ENCODE results near the gene UPF2.
"Not testable (repeated sequence)": the region's sequence is repeated elsewhere in the genome, so short reads cannot be mapped to it uniquely, and the experiment has no call there.

The UPF2 gene

GRCh38 chr10:11907914-11908313 is 134.7 kb downstream of the UPF2 start:
- no peak for DNase-seq (ENCODE audit: low read depth in 2 of 2)

DNA sequence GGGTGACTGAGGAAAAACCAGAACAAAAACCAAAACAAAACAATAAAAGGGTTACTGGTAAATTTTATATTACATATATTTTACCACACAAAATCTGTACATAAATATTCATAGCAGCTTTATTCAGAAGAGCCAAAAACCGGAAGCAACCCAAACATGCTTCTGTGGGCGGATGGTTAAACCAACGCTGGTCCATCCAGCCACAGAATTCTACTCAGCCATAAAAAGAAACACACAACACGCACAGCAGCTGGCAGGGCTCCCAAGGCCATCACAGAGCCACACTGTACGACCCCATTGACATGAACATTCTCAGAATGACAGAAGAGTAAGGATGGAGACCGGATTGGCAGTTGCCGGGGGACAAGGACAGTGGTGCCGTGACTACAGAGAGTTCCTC is 135.9 kb downstream of the UPF2 start:
- no peak for DNase-seq (ENCODE audit: low read depth in 2 of 2)

GRCh38 chr10:11902646-11903045 is 140.0 kb downstream of the UPF2 start:
- DNase-seq (ENCODE audit: low read depth in 2 of 2), result no peak

GRCh38 chr10:11901833-11902475 is 140.7 kb downstream of the UPF2 start:
- DNase-seq (ENCODE audit: low read depth in 2 of 2), result no peak

DNA sequence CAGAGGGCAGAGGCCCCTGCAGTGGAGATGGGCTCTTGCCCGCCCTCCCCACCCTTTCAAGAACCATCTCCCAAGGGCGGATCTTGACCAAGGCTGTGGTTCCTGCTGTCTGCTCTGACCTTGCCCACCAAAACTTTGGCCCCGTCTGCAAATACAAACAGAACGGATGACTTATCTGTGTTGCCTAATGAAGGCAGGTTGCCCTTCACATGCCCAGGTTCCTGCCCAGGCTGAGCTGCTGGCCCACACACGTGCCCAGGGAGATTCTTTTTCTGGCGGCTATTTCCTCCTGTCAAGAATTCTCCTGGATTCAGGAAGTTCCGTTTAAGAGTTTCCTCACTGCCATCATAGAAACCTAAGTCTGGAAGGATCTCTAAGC is 141.2 kb downstream of the UPF2 start:
- no peak for DNase-seq (ENCODE audit: low read depth in 2 of 2)

GRCh38 chr10:11901036-11901301 is 141.6 kb downstream of the UPF2 start:
- DNase-seq (ENCODE audit: low read depth in 2 of 2), result no peak

- DNase-seq (ENCODE audit: low read depth in 2 of 2), result no peak
Measured at GRCh38 chr10:11899067-11899876, 143.3 kb downstream of the UPF2 start.

GRCh38 chr10:11898372-11899066 is 144.1 kb downstream of the UPF2 start:
- no peak for DNase-seq (ENCODE audit: low read depth in 2 of 2)

DNA sequence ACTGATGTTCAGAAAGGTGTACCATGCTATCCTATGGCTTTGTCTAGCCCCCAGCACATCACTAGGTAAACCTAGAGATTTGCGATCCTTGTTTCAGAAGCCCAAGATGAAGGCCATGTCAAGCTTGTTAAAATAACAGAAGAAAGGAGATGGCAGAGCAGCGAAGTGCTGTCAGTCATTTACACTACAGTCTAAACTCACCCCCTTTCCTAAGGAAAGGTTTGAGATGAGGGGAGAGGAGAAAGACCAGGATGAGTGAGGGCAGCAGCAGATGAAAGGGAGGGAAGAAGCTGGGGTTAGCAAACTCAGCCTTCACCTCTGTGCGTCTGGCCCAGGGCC is 144.6 kb downstream of the UPF2 start:
- DNase-seq (ENCODE audit: low read depth in 2 of 2), result no peak

GRCh38 chr10:11896549-11897200 is 145.9 kb downstream of the UPF2 start:
- no peak for DNase-seq (ENCODE audit: low read depth in 2 of 2)

GRCh38 chr10:11895598-11895997 is 147.0 kb downstream of the UPF2 start:
- DNase-seq (ENCODE audit: low read depth in 2 of 2), result no peak

- no peak for DNase-seq (ENCODE audit: low read depth in 2 of 2)
Measured at GRCh38 chr10:11895108-11895466, 147.5 kb downstream of the UPF2 start.

GRCh38 chr10:11894381-11895107 is 148.1 kb downstream of the UPF2 start:
- no peak for DNase-seq (ENCODE audit: low read depth in 2 of 2)

DNA sequence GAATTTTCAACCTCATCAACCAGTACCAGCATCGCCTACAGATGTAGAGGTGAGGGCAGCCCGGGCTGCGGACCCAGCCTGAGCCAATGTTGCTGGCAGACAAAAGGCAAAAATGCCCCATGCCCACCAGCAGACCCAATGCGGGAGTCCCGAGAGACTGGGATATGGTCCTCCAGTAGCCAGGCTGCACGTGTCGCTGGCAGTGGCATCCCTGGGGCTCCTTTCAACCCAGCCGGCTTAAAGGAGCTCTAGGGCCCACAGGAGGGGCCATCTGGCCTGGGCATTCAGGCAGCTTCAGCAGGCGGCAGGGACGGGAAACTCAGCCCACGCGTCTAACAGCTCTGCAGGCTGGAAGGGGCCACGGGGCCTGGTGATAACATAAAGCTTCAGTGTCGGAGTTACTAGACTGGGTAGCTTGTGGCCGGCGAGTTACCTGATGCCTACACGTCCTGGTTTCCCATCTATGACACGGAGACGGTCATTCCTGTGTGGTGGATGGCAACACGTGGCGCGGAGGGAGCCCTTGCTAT is 148.8 kb downstream of the UPF2 start:
- no peak for DNase-seq (ENCODE audit: low read depth in 2 of 2)

DNA sequence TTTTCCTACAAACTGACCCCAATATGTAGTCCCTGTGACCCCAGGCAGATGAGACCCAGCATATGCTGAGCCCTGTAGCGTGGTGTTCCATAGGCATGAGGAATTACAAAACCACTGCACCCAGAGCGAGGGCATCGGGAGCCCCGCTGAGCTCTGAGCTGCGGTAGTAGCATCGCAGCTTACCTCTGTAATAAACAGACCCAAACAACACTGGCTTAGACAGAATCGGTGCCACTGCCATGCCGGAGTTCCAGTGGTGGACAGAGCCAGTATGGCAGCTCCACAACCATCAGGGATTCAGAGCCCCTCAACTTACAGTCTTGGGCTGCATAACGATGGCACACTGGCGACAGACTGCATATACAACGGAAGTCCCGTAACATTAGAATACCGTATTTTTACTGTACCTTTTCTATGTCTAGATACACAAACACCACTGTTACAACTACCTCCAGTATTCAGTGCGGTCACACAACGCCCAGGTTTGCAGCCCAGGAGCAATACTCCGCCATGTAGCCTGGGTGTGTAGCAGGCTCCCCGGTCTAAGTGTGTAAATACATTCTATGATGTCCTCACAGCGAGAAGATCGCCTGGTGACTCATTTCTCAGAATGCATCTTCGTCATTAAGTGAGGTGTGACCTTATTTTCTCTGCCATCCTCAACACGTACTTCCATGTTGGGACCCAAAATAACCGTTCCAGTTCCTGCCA is 150.7 kb downstream of the UPF2 start:
- DNase-seq (ENCODE audit: low read depth in 2 of 2), result no peak

DNA sequence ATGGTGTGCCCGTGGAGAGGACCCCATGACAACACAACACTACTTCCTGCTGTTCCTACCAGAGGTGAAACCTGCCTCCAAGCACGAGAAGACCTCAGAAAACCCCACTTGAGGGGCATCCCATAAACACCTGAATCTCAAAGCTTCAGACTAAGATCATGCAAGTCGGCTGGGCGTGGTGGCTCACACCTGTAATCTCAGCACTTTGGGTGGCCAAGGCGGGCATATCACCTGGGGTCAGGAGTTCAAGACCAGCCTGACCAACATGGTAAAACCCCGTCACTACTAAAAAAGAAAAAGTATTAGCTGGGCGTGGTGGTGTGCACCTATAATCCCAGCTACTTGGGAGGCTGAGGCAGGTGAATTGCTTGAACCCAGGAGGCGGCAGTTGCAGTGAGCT is 153.3 kb downstream of the UPF2 start:
- not testable (repeated sequence) for DNase-seq (ENCODE audit: low read depth in 2 of 2)

GRCh38 chr10:11887381-11888227 is 155.0 kb downstream of the UPF2 start:
- no peak for DNase-seq (ENCODE audit: low read depth in 2 of 2)

GRCh38 chr10:11886851-11887250 is 155.8 kb downstream of the UPF2 start:
- DNase-seq (ENCODE audit: low read depth in 2 of 2), result no peak

DNA sequence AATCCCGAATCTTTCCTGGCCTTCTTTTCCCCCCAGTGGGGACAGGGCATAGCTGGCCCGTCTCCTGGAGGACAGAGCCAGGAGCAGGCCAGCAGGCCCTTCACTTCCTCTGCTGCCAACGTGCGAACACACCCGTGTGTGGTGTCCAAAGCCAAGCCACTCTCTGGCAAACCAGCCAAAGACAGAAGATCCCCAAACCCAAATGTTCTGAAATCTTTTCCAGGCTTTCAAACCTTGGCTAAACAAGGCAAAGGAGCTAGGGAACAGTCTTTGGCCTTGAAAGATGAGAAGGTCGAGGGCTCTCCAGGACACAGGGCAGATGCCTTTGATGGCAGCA is 156.5 kb downstream of the UPF2 start:
- no peak for DNase-seq (ENCODE audit: low read depth in 2 of 2)

- DNase-seq (ENCODE audit: low read depth in 2 of 2), result no peak
Measured at GRCh38 chr10:11885437-11886137, 157.0 kb downstream of the UPF2 start.
